Hippocampal formation (tissue), 2 donors: ENCODE data around the gene OSBPL1A.

ENCODE experiments used
- DNase-seq, 2 donors: peaks; one replicate each; lab custom pipeline; 2025; lab: John Stamatoyannopoulos, UW

OSBPL1A gene

GRCh38 chr18:24341361-24341760 lies 56.3 kb downstream of the OSBPL1A start:
- DNase-seq, result no peak

GRCh38 chr18:24333084-24333483 lies 64.5 kb downstream of the OSBPL1A start:
- no peak for DNase-seq

GRCh38 chr18:24326211-24326610 lies 71.4 kb downstream of the OSBPL1A start:
- no peak for DNase-seq

- no peak for DNase-seq
Measured at GRCh38 chr18:24322584-24323136, 75.0 kb downstream of the OSBPL1A start.

GRCh38 chr18:24321071-24321470 lies 76.6 kb downstream of the OSBPL1A start:
- DNase-seq, result no peak

- no peak for DNase-seq
Measured at GRCh38 chr18:24319757-24320156, 77.9 kb downstream of the OSBPL1A start.

GRCh38 chr18:24317370-24317769 lies 80.3 kb downstream of the OSBPL1A start:
- no peak for DNase-seq

GRCh38 chr18:24315170-24315569 lies 82.5 kb downstream of the OSBPL1A start:
- DNase-seq, result no peak

GRCh38 chr18:24306201-24306600 lies 91.4 kb downstream of the OSBPL1A start:
- no peak for DNase-seq

GRCh38 chr18:24300703-24301102 lies 96.9 kb downstream of the OSBPL1A start:
- DNase-seq, result no peak

GRCh38 chr18:24296276-24296675 lies 101.3 kb downstream of the OSBPL1A start:
- no peak for DNase-seq

GRCh38 chr18:24293254-24293653 lies 104.4 kb downstream of the OSBPL1A start:
- no peak for DNase-seq

- DNase-seq, result no peak
Measured at GRCh38 chr18:24278591-24278990, 119.0 kb downstream of the OSBPL1A start.

GRCh38 chr18:24277516-24278195 lies 120.0 kb downstream of the OSBPL1A start:
- DNase-seq, result no peak

- DNase-seq, result no peak
Measured at GRCh38 chr18:24276994-24277393, 120.6 kb downstream of the OSBPL1A start.

GRCh38 chr18:24274837-24275236 lies 122.8 kb downstream of the OSBPL1A start:
- no peak for DNase-seq

- no peak for DNase-seq
Measured at GRCh38 chr18:24273596-24273995, 124.0 kb downstream of the OSBPL1A start.

- no peak for DNase-seq
Measured at GRCh38 chr18:24272229-24272525, 125.4 kb downstream of the OSBPL1A start.

- peak; percentile 51 to 77 for DNase-seq
Measured at GRCh38 chr18:24271381-24272228, 126.0 kb downstream of the OSBPL1A start.

GRCh38 chr18:24270937-24271380 lies 126.7 kb downstream of the OSBPL1A start:
- DNase-seq, result peak; percentile 44 to 81

GRCh38 chr18:24270358-24270936 lies 127.2 kb downstream of the OSBPL1A start:
- DNase-seq, result peak in 1 of 2 donors; percentile 42

- DNase-seq, result no peak
Measured at GRCh38 chr18:24268784-24269550, 128.7 kb downstream of the OSBPL1A start.
